Measurements from ENCODE around the gene SLC22A3. TPM values are rescaled to one million over a fixed set of nuclear protein-coding genes. Genes with fewer than 3 reads are reported as not detected.

Gene SLC22A3
- polyA plus RNA-seq, 1 of the 3 experiments (the other 2 are of a cell fraction), result not detected

DNA sequence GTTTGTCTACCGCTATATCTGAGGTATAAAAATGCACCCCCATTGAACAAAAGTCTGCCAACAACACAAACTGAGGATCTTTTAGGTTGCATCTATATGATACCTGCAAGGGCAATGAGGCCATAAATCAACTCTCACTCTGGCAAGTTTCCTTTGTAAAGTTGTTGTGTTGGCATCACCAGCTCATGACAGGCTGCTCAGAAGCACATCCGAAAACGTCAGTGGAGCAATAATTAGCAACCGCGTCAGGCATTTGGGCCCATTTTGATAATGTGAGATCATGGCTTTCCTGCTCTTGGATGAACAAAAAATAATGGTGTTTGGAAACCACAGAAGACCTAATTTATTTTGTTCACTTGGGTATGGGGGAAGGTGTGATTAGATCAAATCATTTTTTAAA is 12.0 kb upstream of the SLC22A3 start:
- no peak for DNase-seq
- CTCF ChIA-PET, result no interaction called here
- 46% methylated on average over 5 of the region's 5 CpGs for WGBS (ENCODE audit: low lambda C conversion rate)

More for the DNA sequence above, 12.0 kb upstream of the SLC22A3 start:
- Histone ChIP-seq H3K9me3 (no peaks in the 10 kb centered on the region), H3K36me3 (replicated peaks in 1 of 2; ENCODE audit: control insufficient read depth in 1 of 2, insufficient read depth in 2 of 2, low read length in 1 of 2) (no peaks in the 10 kb centered on the region), H4K20me1 (ENCODE audit: insufficient read depth) (no peaks in the 10 kb centered on the region), H3K27me3 (ENCODE audit: insufficient read depth) (no peaks in the 10 kb centered on the region), H3F3A (replicated peaks; ENCODE audit: insufficient read depth) (no peaks in the 10 kb centered on the region), H3K4me1 (ENCODE audit: control insufficient read depth in 1 of 2, insufficient read depth in 2 of 2, low read depth in 1 of 2, low read length in 1 of 2) (no peaks in the 10 kb centered on the region), H3K9me2 (no peaks in the 10 kb centered on the region), H3K4me3 (ENCODE audit: low read depth in 2 of 2, low read length in 1 of 2) (no peak overlapping the region), H3K4me2 (no peak overlapping the region), H2AFZ (ENCODE audit: low read depth) (no peak overlapping the region), H3K27ac (ENCODE audit: low read depth in 2 of 2, low read length in 1 of 2) (no peak overlapping the region), H3K79me2 (ENCODE audit: insufficient read depth) (no peaks in the 10 kb centered on the region), H3K9ac (no peak overlapping the region)
- POLR2A ChIA-PET, result no interaction called here
- no peak for TF ChIP-seq NFIC (IDR thresholded peaks at IDR 0.05; ENCODE audit: borderline replicate concordance)
- TF ChIP-seq, protein P1, sequence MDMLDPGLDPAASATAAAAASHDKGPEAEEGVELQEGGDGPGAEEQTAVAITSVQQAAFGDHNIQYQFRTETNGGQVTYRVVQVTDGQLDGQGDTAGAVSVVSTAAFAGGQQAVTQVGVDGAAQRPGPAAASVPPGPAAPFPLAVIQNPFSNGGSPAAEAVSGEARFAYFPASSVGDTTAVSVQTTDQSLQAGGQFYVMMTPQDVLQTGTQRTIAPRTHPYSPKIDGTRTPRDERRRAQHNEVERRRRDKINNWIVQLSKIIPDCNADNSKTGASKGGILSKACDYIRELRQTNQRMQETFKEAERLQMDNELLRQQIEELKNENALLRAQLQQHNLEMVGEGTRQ (IDR thresholded peaks at IDR 0.05; ENCODE audit: borderline replicate concordance, low read depth, low read length), result no peak
- TF ChIP-seq EP300 (IDR thresholded peaks at IDR 0.05; ENCODE audit: borderline replicate concordance in 1 of 2, low read depth in 1 of 2, low read length in 1 of 2), result no peak
- TF ChIP-seq TAF1 (IDR thresholded peaks at IDR 0.05; ENCODE audit: borderline replicate concordance, low read depth, low read length), result no peak
- TF ChIP-seq GATA2 (CRISPR knock-in tag; IDR thresholded peaks at IDR 0.05), result no peak
- no peak for TF ChIP-seq MEF2A (IDR thresholded peaks at IDR 0.05; ENCODE audit: borderline replicate concordance, low read depth)
- TF ChIP-seq RAD21 (IDR thresholded peaks at IDR 0.05; ENCODE audit: low read length), result no peak
- no peak for TF ChIP-seq NRF1 (IDR thresholded peaks at IDR 0.05; ENCODE audit: low read depth, low read length)
- no peak for TF ChIP-seq EZH2phosphoT487 (IDR thresholded peaks at IDR 0.05; ENCODE audit: borderline replicate concordance, low read depth)
- TF ChIP-seq FOXM1 (IDR thresholded peaks at IDR 0.05; ENCODE audit: low read depth), result no peak
- TF ChIP-seq, protein P2, sequence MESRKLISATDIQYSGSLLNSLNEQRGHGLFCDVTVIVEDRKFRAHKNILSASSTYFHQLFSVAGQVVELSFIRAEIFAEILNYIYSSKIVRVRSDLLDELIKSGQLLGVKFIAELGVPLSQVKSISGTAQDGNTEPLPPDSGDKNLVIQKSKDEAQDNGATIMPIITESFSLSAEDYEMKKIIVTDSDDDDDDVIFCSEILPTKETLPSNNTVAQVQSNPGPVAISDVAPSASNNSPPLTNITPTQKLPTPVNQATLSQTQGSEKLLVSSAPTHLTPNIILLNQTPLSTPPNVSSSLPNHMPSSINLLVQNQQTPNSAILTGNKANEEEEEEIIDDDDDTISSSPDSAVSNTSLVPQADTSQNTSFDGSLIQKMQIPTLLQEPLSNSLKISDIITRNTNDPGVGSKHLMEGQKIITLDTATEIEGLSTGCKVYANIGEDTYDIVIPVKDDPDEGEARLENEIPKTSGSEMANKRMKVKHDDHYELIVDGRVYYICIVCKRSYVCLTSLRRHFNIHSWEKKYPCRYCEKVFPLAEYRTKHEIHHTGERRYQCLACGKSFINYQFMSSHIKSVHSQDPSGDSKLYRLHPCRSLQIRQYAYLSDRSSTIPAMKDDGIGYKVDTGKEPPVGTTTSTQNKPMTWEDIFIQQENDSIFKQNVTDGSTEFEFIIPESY (IDR thresholded peaks at IDR 0.05; ENCODE audit: borderline replicate concordance, low read depth), result no peak
- TF ChIP-seq JUND (IDR thresholded peaks at IDR 0.05), result no peak
- no peak for TF ChIP-seq SMC3 (IDR thresholded peaks at IDR 0.05; ENCODE audit: low read depth, low read length)
- TF ChIP-seq, protein P3, sequence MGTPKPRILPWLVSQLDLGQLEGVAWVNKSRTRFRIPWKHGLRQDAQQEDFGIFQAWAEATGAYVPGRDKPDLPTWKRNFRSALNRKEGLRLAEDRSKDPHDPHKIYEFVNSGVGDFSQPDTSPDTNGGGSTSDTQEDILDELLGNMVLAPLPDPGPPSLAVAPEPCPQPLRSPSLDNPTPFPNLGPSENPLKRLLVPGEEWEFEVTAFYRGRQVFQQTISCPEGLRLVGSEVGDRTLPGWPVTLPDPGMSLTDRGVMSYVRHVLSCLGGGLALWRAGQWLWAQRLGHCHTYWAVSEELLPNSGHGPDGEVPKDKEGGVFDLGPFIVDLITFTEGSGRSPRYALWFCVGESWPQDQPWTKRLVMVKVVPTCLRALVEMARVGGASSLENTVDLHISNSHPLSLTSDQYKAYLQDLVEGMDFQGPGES (IDR thresholded peaks at IDR 0.05; ENCODE audit: low read depth, low read length), result no peak
- no peak for TF ChIP-seq FOSL2 (IDR thresholded peaks at IDR 0.05; ENCODE audit: borderline replicate concordance, low read depth)
- no peak for TF ChIP-seq CHD2 (IDR thresholded peaks at IDR 0.05; ENCODE audit: low read length, partially characterized antibody)
- TF ChIP-seq, protein P4, sequence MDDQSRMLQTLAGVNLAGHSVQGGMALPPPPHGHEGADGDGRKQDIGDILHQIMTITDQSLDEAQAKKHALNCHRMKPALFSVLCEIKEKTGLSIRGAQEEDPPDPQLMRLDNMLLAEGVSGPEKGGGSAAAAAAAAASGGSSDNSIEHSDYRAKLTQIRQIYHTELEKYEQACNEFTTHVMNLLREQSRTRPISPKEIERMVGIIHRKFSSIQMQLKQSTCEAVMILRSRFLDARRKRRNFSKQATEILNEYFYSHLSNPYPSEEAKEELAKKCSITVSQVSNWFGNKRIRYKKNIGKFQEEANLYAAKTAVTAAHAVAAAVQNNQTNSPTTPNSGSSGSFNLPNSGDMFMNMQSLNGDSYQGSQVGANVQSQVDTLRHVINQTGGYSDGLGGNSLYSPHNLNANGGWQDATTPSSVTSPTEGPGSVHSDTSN (IDR thresholded peaks at IDR 0.05), result no peak
- TF ChIP-seq MXI1 (IDR thresholded peaks at IDR 0.05; ENCODE audit: low read depth, low read length), result no peak
